Lung (tissue), 12 donors: ENCODE data around the gene HSD17B12. TPM values are rescaled to one million over a fixed set of nuclear protein-coding genes. Genes with fewer than 3 reads are reported as not detected.

Experiments used
- ATAC-seq: fragments of 200-7000 bp; cut with Tn5 transposase; one replicate; pipeline ENCODE4 v1.9.1; 2020; ENCODE audit warnings: moderate number of reproducible peaks; ENCODE audit not compliant: insufficient read depth, low FRiP score
- DNase-seq, 3 donors: peaks; one replicate each; pipeline ENCODE4 v3.0.0-alpha.2; 2013 to 2017
- H3K27ac ChIP-seq, 2 donors: one replicate each; pipeline ENCODE4 v1.5.1; 2013; ENCODE audit warnings: mild to moderate bottlenecking in 2 of 2, moderate library complexity in 2 of 2, control low read depth in 1 of 2, inconsistent platforms in 1 of 2, low read depth in 1 of 2, low read length in 1 of 2
- H3K27me3 ChIP-seq, 3 donors: one replicate each; pipeline ENCODE4 v1.5.1; 2013; ENCODE audit warnings: low read length in 2 of 3; ENCODE audit not compliant: control insufficient read depth in 3 of 3, insufficient read depth in 3 of 3
- H3K36me3 ChIP-seq, 4 donors: one replicate each; pipeline ENCODE4 v1.5.1; 2013; ENCODE audit warnings: low read length in 4 of 4, mild to moderate bottlenecking in 1 of 4, moderate library complexity in 1 of 4; ENCODE audit not compliant: control insufficient read depth in 4 of 4, insufficient read depth in 4 of 4
- H3K4me1 ChIP-seq, 5 donors: one replicate each; pipeline ENCODE4 v1.5.1; 2013; ENCODE audit warnings: low read length in 5 of 5, mild to moderate bottlenecking in 2 of 5, moderate library complexity in 1 of 5; ENCODE audit not compliant: control insufficient read depth in 5 of 5, insufficient read depth in 5 of 5
- H3K4me3 ChIP-seq: one replicate; pipeline ENCODE4 v1.5.1; 2013; ENCODE audit warnings: mild to moderate bottlenecking, control low read depth, moderate library complexity
- H3K9ac ChIP-seq, 2 donors: one replicate each; pipeline ENCODE4 v1.5.1; 2013; ENCODE audit warnings: low read length in 2 of 2, control low read depth in 1 of 2; ENCODE audit not compliant: insufficient read depth in 1 of 2
- H3K9me3 ChIP-seq, 4 donors: one replicate each; pipeline ENCODE4 v1.5.1; 2013; ENCODE audit warnings: low read length in 3 of 4, mild to moderate bottlenecking in 1 of 4, moderate library complexity in 1 of 4; ENCODE audit not compliant: control insufficient read depth in 4 of 4, insufficient read depth in 3 of 4
- CTCF ChIP-seq: IDR thresholded peaks from 2 replicates; pipeline ENCODE4 v1.5.1; 2012; ENCODE audit warnings: mild to moderate bottlenecking; ENCODE audit errors: control extremely low read depth, extremely low read depth
- WGBS, 2 donors: extraction: QIAGEN DNeasy Blood & Tissue Kit; methylation state at CpG; one replicate each; pipeline ENCODE4 v1.1.7; 2013; 5-methylcytosine and 5-hydroxymethylcytosine counted together
- polyA plus RNA-seq, 2 donors: library from polyadenylated mRNA; stranded (reverse); fragments of 200-250 nt; gene quantifications; one replicate each; pipeline ENCODE4 v1.2.1, GENCODE V29; 2013
- total RNA-seq, 2 donors: library from RNA; depleted of rRNA in 1 of 2; stranded (reverse); fragments of >200 nt in 1 of 2; gene quantifications; one replicate each; pipeline ENCODE4 v1.2.1, GENCODE V29; 2014 to 2021
- donor health status: control.
- donor health status: control.
- donor health status: Bipolar disorder and iron deficiency.
- donor health status: healthy.
- donor health status: DM: yes; HTN: yes; CAD: no.

Gene HSD17B12
- total and polyA plus RNA-seq, 4 donors = 37.3 to 118 (median 87.1) TPM

GRCh38 chr11:43853781-43854180, 173.2 kb downstream of the HSD17B12 start:
- no peak overlapping the region for H3K4me3 ChIP-seq
- H3K27me3 ChIP-seq = no peaks in the 10 kb centered on the region
- H3K27ac ChIP-seq = no peak overlapping the region
- H3K9ac ChIP-seq = no peak overlapping the region
- H3K9me3 ChIP-seq = no peaks in the 10 kb centered on the region
- ATAC-seq (no peak), DNase-seq (no peak)
- peaks cover 0 to 6% (median 1%) of the 10 kb centered on the region in 4 donors for H3K36me3 ChIP-seq
- no peak for TF ChIP-seq CTCF
- H3K4me1 ChIP-seq = peaks cover 0 to 11% (median 0%) of the 10 kb centered on the region in 5 donors

- 87 to 88% methylated on average over 3 of the region's 3 CpGs for WGBS, 2 donors
- peaks cover 0 to 4% (median 0%) of the 10 kb centered on the region in 5 donors for H3K4me1 ChIP-seq
- DNase-seq (no peak), ATAC-seq (no peak)
- H3K36me3 ChIP-seq = peaks cover 0 to 4% (median 1%) of the 10 kb centered on the region in 4 donors
- no peaks in the 10 kb centered on the region for H3K27me3 ChIP-seq
- H3K9ac ChIP-seq = no peak overlapping the region
- no peak overlapping the region for H3K4me3 ChIP-seq
- TF ChIP-seq CTCF = no peak
- peaks cover 0 to 2% (median 0%) of the 10 kb centered on the region in 4 donors for H3K9me3 ChIP-seq
- H3K27ac ChIP-seq = no peak overlapping the region
Measured at GRCh38 chr11:43856993-43857392, 176.5 kb downstream of the HSD17B12 start.

- 81 to 86% methylated on average over 2 of the region's 2 CpGs for WGBS, 2 donors
- Histone ChIP-seq H3K9ac (no peak overlapping the region), H3K9me3 (peaks cover 0 to 2% (median 0%) of the 10 kb centered on the region in 4 donors), H3K27me3 (no peaks in the 10 kb centered on the region), H3K27ac (no peak overlapping the region), H3K4me3 (no peak overlapping the region), H3K4me1 (no peaks in the 10 kb centered on the region), H3K36me3 (peaks cover 0 to 2% (median 0%) of the 10 kb centered on the region in 4 donors)
- no peak for TF ChIP-seq CTCF
- no peak for DNase-seq
- ATAC-seq = no peak
Measured at GRCh38 chr11:43861141-43861540, 180.6 kb downstream of the HSD17B12 start.

- H3K27ac ChIP-seq = no peak overlapping the region
- ATAC-seq (no peak), DNase-seq (no peak)
- H3K4me1 ChIP-seq = peaks cover 0 to 2% (median 0%) of the 10 kb centered on the region in 5 donors
- WGBS, 2 donors = 73 to 75% methylated on average over 2 of the region's 2 CpGs
- no peak for TF ChIP-seq CTCF
- no peaks in the 10 kb centered on the region for H3K9me3 ChIP-seq
- H3K36me3 ChIP-seq = no peaks in the 10 kb centered on the region
- H3K4me3 ChIP-seq = no peak overlapping the region
- H3K27me3 ChIP-seq = peaks cover 0 to 6% (median 0%) of the 10 kb centered on the region in 3 donors
- no peak overlapping the region for H3K9ac ChIP-seq
Measured at GRCh38 chr11:43866520-43866919, 186.0 kb downstream of the HSD17B12 start.
